T-helper 1 cell treated with Interleukin-12 subunit alpha and Interleukin-12 subunit beta and Interleukin-4 antibody, amounts not matched to agents 30 μg/mL and 1 μg/mL, for 36 hours (primary cell): Measurements from ENCODE around the gene PLA2G6.
"Not testable (repeated sequence)": the region's sequence is repeated elsewhere in the genome, so short reads cannot be mapped to it uniquely, and the experiment has no call there.

Experiments used
- H3K27ac Mint-ChIP-seq: one replicate; pipeline ENCODE4 v1.8.0; 2021; ENCODE audit warnings: mild to moderate bottlenecking, mixed read lengths
- H3K27me3 Mint-ChIP-seq: one replicate; pipeline ENCODE4 v1.8.0; 2021; ENCODE audit warnings: low read depth, mixed read lengths
- H3K36me3 Mint-ChIP-seq: one replicate; pipeline ENCODE4 v1.8.0; 2021; ENCODE audit warnings: low read depth, mixed read lengths
- H3K4me1 Mint-ChIP-seq: one replicate; pipeline ENCODE4 v1.8.0; 2021; ENCODE audit warnings: low read depth, mixed read lengths
- H3K4me3 Mint-ChIP-seq: one replicate; pipeline ENCODE4 v1.8.0; 2021; ENCODE audit warnings: mild to moderate bottlenecking, moderate library complexity, mixed read lengths
- H3K9me3 Mint-ChIP-seq: one replicate; pipeline ENCODE4 v1.8.0; 2021; ENCODE audit warnings: mixed read lengths

Gene PLA2G6

GRCh38 chr22:38187413-38188212 lies 6.0 kb upstream of the PLA2G6 start:
- H3K27ac Mint-ChIP-seq, result no peak overlapping the region
- no peaks in the 10 kb centered on the region for H3K9me3 Mint-ChIP-seq
- peaks cover 3% of the 10 kb centered on the region for H3K4me1 Mint-ChIP-seq
- no peak overlapping the region for H3K4me3 Mint-ChIP-seq
- no peaks in the 10 kb centered on the region for H3K36me3 Mint-ChIP-seq
- peaks cover 24% of the 10 kb centered on the region for H3K27me3 Mint-ChIP-seq

- Mint-ChIP-seq H3K36me3 (no peaks in the 10 kb centered on the region), H3K27me3 (peaks cover 16% of the 10 kb centered on the region), H3K27ac (no peak overlapping the region), H3K4me3 (no peak overlapping the region), H3K4me1 (peaks cover 9% of the 10 kb centered on the region), H3K9me3 (no peaks in the 10 kb centered on the region)
Observed at GRCh38 chr22:38186429-38186828, 4.8 kb upstream of the PLA2G6 start.

GRCh38 chr22:38184788-38185187 lies 3.2 kb upstream of the PLA2G6 start:
- Mint-ChIP-seq H3K9me3 (no peaks in the 10 kb centered on the region), H3K4me1 (peaks cover 25% of the 10 kb centered on the region), H3K36me3 (no peaks in the 10 kb centered on the region), H3K4me3 (no peak overlapping the region), H3K27ac (no peak overlapping the region), H3K27me3 (peaks cover 16% of the 10 kb centered on the region)

GRCh38 chr22:38180841-38181452 lies 683 bp downstream of the PLA2G6 start:
- H3K36me3 Mint-ChIP-seq, result no peaks in the 10 kb centered on the region
- no peaks in the 10 kb centered on the region for H3K9me3 Mint-ChIP-seq
- H3K27me3 Mint-ChIP-seq, result peaks cover 7% of the 10 kb centered on the region
- peak overlapping the region; percentile 97 for H3K4me3 Mint-ChIP-seq
- peak overlapping the region; percentile 100 for H3K27ac Mint-ChIP-seq
- H3K4me1 Mint-ChIP-seq, result peaks cover 46% of the 10 kb centered on the region

- H3K27ac Mint-ChIP-seq, H3K9me3 Mint-ChIP-seq, H3K4me3 Mint-ChIP-seq, H3K27me3 Mint-ChIP-seq, H3K36me3 Mint-ChIP-seq: not testable (repeated sequence)
- H3K4me1 Mint-ChIP-seq, result peaks cover 48% of the 10 kb centered on the region
Observed at GRCh38 chr22:38178605-38178937, 3.1 kb downstream of the PLA2G6 start.

- Mint-ChIP-seq H3K4me1 (peaks cover 53% of the 10 kb centered on the region), H3K27me3 (no peaks in the 10 kb centered on the region), H3K4me3 (no peak overlapping the region)
Observed at GRCh38 chr22:38177926-38178604, 3.6 kb downstream of the PLA2G6 start.

GRCh38 chr22:38177571-38177925 lies 4.1 kb downstream of the PLA2G6 start:
- H3K4me1 Mint-ChIP-seq, result peaks cover 55% of the 10 kb centered on the region
- not testable (repeated sequence) for H3K4me3 Mint-ChIP-seq, H3K36me3 Mint-ChIP-seq, H3K27ac Mint-ChIP-seq, H3K9me3 Mint-ChIP-seq, H3K27me3 Mint-ChIP-seq

More at GRCh38 chr22:38177926-38178604, 3.6 kb downstream of the PLA2G6 start:
- no peaks in the 10 kb centered on the region for H3K9me3 Mint-ChIP-seq
- peaks cover 1% of the 10 kb centered on the region for H3K36me3 Mint-ChIP-seq
- peak overlapping the region; percentile 63 for H3K27ac Mint-ChIP-seq

- Mint-ChIP-seq H3K4me3 (no peak overlapping the region), H3K27ac (peak overlapping the region; percentile 19), H3K27me3 (no peaks in the 10 kb centered on the region), H3K4me1 (peaks cover 59% of the 10 kb centered on the region), H3K36me3 (peaks cover 1% of the 10 kb centered on the region), H3K9me3 (no peaks in the 10 kb centered on the region)
Observed at GRCh38 chr22:38177044-38177443, 4.6 kb downstream of the PLA2G6 start.

GRCh38 chr22:38176170-38176741 lies 5.4 kb downstream of the PLA2G6 start:
- H3K4me3 Mint-ChIP-seq, result no peak overlapping the region
- H3K36me3 Mint-ChIP-seq, result peaks cover 1% of the 10 kb centered on the region
- no peaks in the 10 kb centered on the region for H3K9me3 Mint-ChIP-seq
- peak overlapping the region; percentile 52 for H3K27ac Mint-ChIP-seq
- H3K4me1 Mint-ChIP-seq, result peaks cover 52% of the 10 kb centered on the region
- no peaks in the 10 kb centered on the region for H3K27me3 Mint-ChIP-seq

GRCh38 chr22:38175206-38176118 lies 6.2 kb downstream of the PLA2G6 start:
- H3K36me3 Mint-ChIP-seq, result peaks cover 1% of the 10 kb centered on the region
- no peak overlapping the region for H3K4me3 Mint-ChIP-seq
- no peaks in the 10 kb centered on the region for H3K9me3 Mint-ChIP-seq
- H3K4me1 Mint-ChIP-seq, result peaks cover 45% of the 10 kb centered on the region
- no peaks in the 10 kb centered on the region for H3K27me3 Mint-ChIP-seq
- peak overlapping the region; percentile 52 for H3K27ac Mint-ChIP-seq

- peaks cover 1% of the 10 kb centered on the region for H3K36me3 Mint-ChIP-seq
- H3K27me3 Mint-ChIP-seq, result no peaks in the 10 kb centered on the region
- H3K4me1 Mint-ChIP-seq, result peaks cover 38% of the 10 kb centered on the region
Observed at GRCh38 chr22:38174626-38175025, 7.0 kb downstream of the PLA2G6 start.

GRCh38 chr22:38173641-38173906 lies 8.1 kb downstream of the PLA2G6 start:
- H3K27me3 Mint-ChIP-seq, result no peaks in the 10 kb centered on the region

More at GRCh38 chr22:38174626-38175025, 7.0 kb downstream of the PLA2G6 start:
- H3K27ac Mint-ChIP-seq, result no peak overlapping the region
- no peak overlapping the region for H3K4me3 Mint-ChIP-seq
- no peaks in the 10 kb centered on the region for H3K9me3 Mint-ChIP-seq

GRCh38 chr22:38172832-38173640 lies 8.6 kb downstream of the PLA2G6 start:
- H3K9me3 Mint-ChIP-seq, result no peaks in the 10 kb centered on the region
- peaks cover 31% of the 10 kb centered on the region for H3K4me1 Mint-ChIP-seq
- H3K4me3 Mint-ChIP-seq, result no peak overlapping the region
- no peaks in the 10 kb centered on the region for H3K27me3 Mint-ChIP-seq
- H3K36me3 Mint-ChIP-seq, result peaks cover 4% of the 10 kb centered on the region
- no peak overlapping the region for H3K27ac Mint-ChIP-seq

More at GRCh38 chr22:38173641-38173906, 8.1 kb downstream of the PLA2G6 start:
- Mint-ChIP-seq H3K4me1 (peaks cover 32% of the 10 kb centered on the region), H3K27ac (no peak overlapping the region), H3K36me3 (peaks cover 4% of the 10 kb centered on the region), H3K9me3 (no peaks in the 10 kb centered on the region), H3K4me3 (no peak overlapping the region)
